ENCODE data around the gene LRRC4.

GRCh38 chr7:127979113-127979727 is 52.0 kb downstream of the LRRC4 start:
- TF ChIP-seq CTCF (conservative IDR thresholded peaks at IDR 0.05 in 1 of 2, IDR thresholded peaks at IDR 0.05 in 1 of 2; ENCODE audit: extremely low read depth in 1 of 2, insufficient read depth in 1 of 2, low read depth in 1 of 2, low read length in 2 of 2), result no peak
- TF ChIP-seq EZH2 (IDR thresholded peaks at IDR 0.05; ENCODE audit: borderline replicate concordance, low read length), result no peak

Measured in mammary epithelial cell (primary cell).